Karpas-422 (cell line): ENCODE measurements around the gene PLK5. TPM values are rescaled to one million over a fixed set of nuclear protein-coding genes. Genes with fewer than 3 reads are reported as not detected.

Source experiments
- DNase-seq: peaks from one replicate; pipeline ENCODE4 v3.0.0-alpha.2; 2015
- H2AFZ ChIP-seq: fragments of 200-600 bp; sonication (generic); 2 replicates; pipeline ENCODE4 v1.6.1; 2014; ENCODE audit warnings: antibody characterized with exemption, low read length, mixed read lengths
- H3K27ac ChIP-seq: fragments of 200-600 bp; sonication (generic); 2 replicates; pipeline ENCODE4 v1.5.1; 2014; ENCODE audit warnings: mild to moderate bottlenecking, low read length, moderate library complexity
- H3K27me3 ChIP-seq: fragments of 200-600 bp; sonication (generic); 2 replicates; pipeline ENCODE4 v1.6.1; 2014; ENCODE audit warnings: low read length, mixed read lengths
- H3K36me3 ChIP-seq: fragments of 200-600 bp; sonication (generic); 2 replicates; pipeline ENCODE4 v1.6.1; 2014; ENCODE audit warnings: low read length, mixed read lengths; ENCODE audit not compliant: insufficient read depth
- H3K4me1 ChIP-seq: fragments of 200-600 bp; sonication (generic); 2 replicates; pipeline ENCODE4 v1.6.1; 2014; ENCODE audit warnings: mild to moderate bottlenecking, low read length, mixed read lengths
- H3K4me2 ChIP-seq: fragments of 200-600 bp; sonication (generic); 2 replicates; pipeline ENCODE4 v1.6.1; 2014; ENCODE audit warnings: low read length, low read depth, mild to moderate bottlenecking; ENCODE audit not compliant: poor library complexity, severe bottlenecking
- H3K4me3 ChIP-seq: fragments of 200-600 bp; sonication (generic); 2 replicates; pipeline ENCODE4 v1.5.1; 2014; ENCODE audit warnings: mild to moderate bottlenecking, antibody characterized with exemption, low read length, mixed read lengths
- H3K79me2 ChIP-seq: fragments of 200-600 bp; sonication (generic); 2 replicates; pipeline ENCODE4 v1.6.1; 2014; ENCODE audit warnings: mild to moderate bottlenecking, low read length, mixed read lengths
- H3K9ac ChIP-seq: fragments of 200-600 bp; sonication (generic); 2 replicates; pipeline ENCODE4 v1.6.0; 2014; ENCODE audit warnings: low read length
- H3K9me2 ChIP-seq: fragments of 200-600 bp; sonication (generic), shearing (Covaris generic); replicated peaks from 2 replicates; pipeline ENCODE4 v1.6.0; 2014; ENCODE audit warnings: mild to moderate bottlenecking, low read length, moderate library complexity; ENCODE audit not compliant: insufficient read depth
- H3K9me3 ChIP-seq: fragments of 300-700, 200-600 bp; sonication (generic); 2 replicates; pipeline ENCODE4 v1.6.1; 2014; ENCODE audit warnings: low read length, mixed read lengths
- H4K20me1 ChIP-seq: fragments of 200-600 bp; sonication (generic); 2 replicates; pipeline ENCODE4 v1.6.1; 2014; ENCODE audit warnings: mild to moderate bottlenecking, antibody characterized with exemption, low read length, low read depth; ENCODE audit not compliant: insufficient read depth
- total RNA-seq: library from RNA; depleted of rRNA; stranded (reverse); fragments of >200 nt; shearing (Covaris generic); gene quantifications from 2 replicates; pipeline ENCODE4 v1.2.3, GENCODE V29; 2014; ENCODE audit warnings: low replicate concordance

PLK5 gene
- total RNA-seq, 1 experiment from 2014 or later: not detected

- H3K4me2 ChIP-seq: no peak overlapping the region
- no peaks in the 10 kb centered on the region for H3K4me1 ChIP-seq
- H3K9me3 ChIP-seq: no peaks in the 10 kb centered on the region
- no peak overlapping the region for H3K4me3 ChIP-seq
- no peaks in the 10 kb centered on the region for H3K27me3 ChIP-seq
- no peak overlapping the region for H2AFZ ChIP-seq
- 0 out of 2 replicates have a peak, but pooled peaks cover 2% of the 10 kb centered on the region for H3K79me2 ChIP-seq
- H3K9me2 ChIP-seq: no peaks in the 10 kb centered on the region
- no peak overlapping the region for H3K27ac ChIP-seq
- no peaks in the 10 kb centered on the region for H3K36me3 ChIP-seq
- H3K9ac ChIP-seq: no peak overlapping the region
- no peak for DNase-seq
- H4K20me1 ChIP-seq: 0 out of 2 replicates have a peak, but pooled peaks cover 4% of the 10 kb centered on the region
Observed at GRCh38 chr19:1560286-1560882, 36.5 kb downstream of the PLK5 start.

DNA sequence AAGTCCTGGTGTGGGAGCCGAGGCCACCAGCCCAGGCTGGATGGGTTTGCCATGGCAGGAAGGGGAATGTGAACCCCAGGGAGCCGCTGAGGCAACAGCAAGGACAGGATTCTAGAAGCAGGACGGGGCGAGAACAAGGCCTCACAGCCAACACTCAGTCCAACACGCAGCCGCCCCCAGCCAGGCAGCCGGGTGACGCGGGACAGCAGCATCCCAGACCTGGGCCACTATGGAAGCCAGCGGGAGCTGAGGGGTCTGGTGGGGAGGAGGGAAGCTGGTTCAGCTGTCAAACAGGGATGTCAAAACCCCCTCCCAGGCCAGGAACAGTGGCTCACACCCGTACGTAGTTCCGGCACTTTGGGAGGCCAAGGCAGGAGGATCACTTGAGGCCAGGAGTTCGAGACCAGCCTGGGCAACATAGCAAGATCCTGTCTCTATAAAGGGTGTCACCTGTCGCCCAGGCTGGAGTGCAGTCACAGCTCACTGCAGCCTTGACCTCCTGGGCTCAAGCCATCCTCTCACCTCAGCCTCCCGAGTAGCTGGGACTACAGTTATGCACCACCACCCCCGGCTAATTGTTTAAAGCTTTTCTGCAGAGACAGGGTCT, 37.5 kb downstream of the PLK5 start:
- no peaks in the 10 kb centered on the region for H3K4me1 ChIP-seq
- H3K4me2 ChIP-seq: no peak overlapping the region
- H3K27me3 ChIP-seq: no peaks in the 10 kb centered on the region
- H3K9me2 ChIP-seq: no peaks in the 10 kb centered on the region
- H2AFZ ChIP-seq: no peak overlapping the region
- peaks cover 10% of the 10 kb centered on the region; the same call in 1 of the 2 replicates for H3K79me2 ChIP-seq
- DNase-seq: no peak
- H3K9ac ChIP-seq: no peak overlapping the region
- no peaks in the 10 kb centered on the region for H3K9me3 ChIP-seq
- H3K27ac ChIP-seq: no peak overlapping the region
- 0 out of 2 replicates have a peak, but pooled peaks cover 4% of the 10 kb centered on the region for H4K20me1 ChIP-seq
- no peaks in the 10 kb centered on the region for H3K36me3 ChIP-seq
- no peak overlapping the region for H3K4me3 ChIP-seq

GRCh38 chr19:1563251-1563650, 39.4 kb downstream of the PLK5 start:
- H2AFZ ChIP-seq: no peak overlapping the region
- H3K9me3 ChIP-seq: no peaks in the 10 kb centered on the region
- no peak overlapping the region for H3K27ac ChIP-seq
- H4K20me1 ChIP-seq: 0 out of 2 replicates have a peak, but pooled peaks cover 4% of the 10 kb centered on the region
- no peak for DNase-seq
- H3K9me2 ChIP-seq: no peaks in the 10 kb centered on the region
- H3K9ac ChIP-seq: no peak overlapping the region
- no peaks in the 10 kb centered on the region for H3K36me3 ChIP-seq
- no peak overlapping the region for H3K4me3 ChIP-seq
- H3K4me2 ChIP-seq: no peak overlapping the region
- H3K4me1 ChIP-seq: no peaks in the 10 kb centered on the region
- H3K79me2 ChIP-seq: peaks cover 10% of the 10 kb centered on the region
- no peaks in the 10 kb centered on the region for H3K27me3 ChIP-seq

DNA sequence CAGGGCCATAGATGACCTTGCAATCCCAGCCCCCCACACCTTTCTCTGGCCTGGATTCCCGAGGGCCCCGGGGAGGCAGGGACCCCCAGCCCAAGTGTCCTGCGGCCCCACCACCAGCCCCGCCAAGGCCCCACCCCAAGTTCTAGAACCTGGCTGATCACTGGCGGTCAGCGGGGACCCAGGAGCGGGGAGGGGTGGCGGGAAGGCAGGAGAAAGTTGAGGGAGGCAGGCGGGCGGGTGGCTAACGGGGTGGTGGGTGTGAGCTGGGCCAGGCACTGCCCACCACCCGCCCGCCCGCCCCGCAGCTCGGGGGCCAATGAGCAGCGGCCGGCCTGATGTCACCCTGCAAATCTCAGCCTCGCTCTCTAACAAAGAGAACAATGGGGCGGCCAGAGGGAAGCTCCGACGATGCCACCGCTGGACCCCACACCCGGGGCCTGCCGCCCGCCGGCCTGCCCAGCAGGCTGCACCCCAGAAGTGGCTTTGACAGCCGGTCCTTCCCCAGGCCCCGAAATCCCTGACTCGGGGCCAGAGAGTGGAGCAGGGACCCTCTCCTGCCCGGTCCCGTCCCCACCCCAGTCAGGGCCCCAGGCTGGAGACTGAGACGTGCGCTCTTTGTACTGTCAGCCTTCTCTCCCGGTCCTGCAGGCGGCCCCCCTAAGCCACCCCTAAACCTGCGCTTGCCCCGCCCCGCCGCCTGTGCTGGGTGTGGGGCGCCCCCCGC, 42.7 kb downstream of the PLK5 start:
- Histone ChIP-seq H3K4me1 (peaks cover 3% of the 10 kb centered on the region), H3K9me3 (no peaks in the 10 kb centered on the region), H3K4me3 (no peak overlapping the region), H3K27ac (no peak overlapping the region), H3K36me3 (no peaks in the 10 kb centered on the region), H2AFZ (no peak overlapping the region), H4K20me1 (0 out of 2 replicates have a peak, but pooled peaks cover 4% of the 10 kb centered on the region), H3K9me2 (no peaks in the 10 kb centered on the region), H3K4me2 (no peak overlapping the region), H3K9ac (no peak overlapping the region), H3K79me2 (peaks cover 8% of the 10 kb centered on the region), H3K27me3 (no peaks in the 10 kb centered on the region)
- DNase-seq: no peak

- H3K27me3 ChIP-seq: no peaks in the 10 kb centered on the region
- no peak overlapping the region for H3K4me2 ChIP-seq
- peaks cover 8% of the 10 kb centered on the region for H3K79me2 ChIP-seq
- DNase-seq: no peak
- H3K9me2 ChIP-seq: no peaks in the 10 kb centered on the region
- no peak overlapping the region for H3K9ac ChIP-seq
- H2AFZ ChIP-seq: no peak overlapping the region
- 0 out of 2 replicates have a peak, but pooled peaks cover 4% of the 10 kb centered on the region for H4K20me1 ChIP-seq
- H3K4me3 ChIP-seq: no peak overlapping the region
- no peaks in the 10 kb centered on the region for H3K36me3 ChIP-seq
- no peaks in the 10 kb centered on the region for H3K9me3 ChIP-seq
- peaks cover 3% of the 10 kb centered on the region for H3K4me1 ChIP-seq
- H3K27ac ChIP-seq: no peak overlapping the region
Observed at GRCh38 chr19:1567116-1567847, 43.4 kb downstream of the PLK5 start.

- H3K79me2 ChIP-seq: peaks cover 8% of the 10 kb centered on the region
- no peak for DNase-seq
- peaks cover 3% of the 10 kb centered on the region for H3K4me1 ChIP-seq
- H3K9ac ChIP-seq: no peak overlapping the region
- H3K9me3 ChIP-seq: no peaks in the 10 kb centered on the region
- H3K4me2 ChIP-seq: no peak overlapping the region
- H2AFZ ChIP-seq: no peak overlapping the region
- H3K4me3 ChIP-seq: no peak overlapping the region
- H3K27ac ChIP-seq: no peak overlapping the region
- H3K27me3 ChIP-seq: no peaks in the 10 kb centered on the region
- H3K36me3 ChIP-seq: no peaks in the 10 kb centered on the region
- no peaks in the 10 kb centered on the region for H3K9me2 ChIP-seq
- H4K20me1 ChIP-seq: 0 out of 2 replicates have a peak, but pooled peaks cover 4% of the 10 kb centered on the region
Observed at GRCh38 chr19:1567848-1568227, 44.0 kb downstream of the PLK5 start.

DNA sequence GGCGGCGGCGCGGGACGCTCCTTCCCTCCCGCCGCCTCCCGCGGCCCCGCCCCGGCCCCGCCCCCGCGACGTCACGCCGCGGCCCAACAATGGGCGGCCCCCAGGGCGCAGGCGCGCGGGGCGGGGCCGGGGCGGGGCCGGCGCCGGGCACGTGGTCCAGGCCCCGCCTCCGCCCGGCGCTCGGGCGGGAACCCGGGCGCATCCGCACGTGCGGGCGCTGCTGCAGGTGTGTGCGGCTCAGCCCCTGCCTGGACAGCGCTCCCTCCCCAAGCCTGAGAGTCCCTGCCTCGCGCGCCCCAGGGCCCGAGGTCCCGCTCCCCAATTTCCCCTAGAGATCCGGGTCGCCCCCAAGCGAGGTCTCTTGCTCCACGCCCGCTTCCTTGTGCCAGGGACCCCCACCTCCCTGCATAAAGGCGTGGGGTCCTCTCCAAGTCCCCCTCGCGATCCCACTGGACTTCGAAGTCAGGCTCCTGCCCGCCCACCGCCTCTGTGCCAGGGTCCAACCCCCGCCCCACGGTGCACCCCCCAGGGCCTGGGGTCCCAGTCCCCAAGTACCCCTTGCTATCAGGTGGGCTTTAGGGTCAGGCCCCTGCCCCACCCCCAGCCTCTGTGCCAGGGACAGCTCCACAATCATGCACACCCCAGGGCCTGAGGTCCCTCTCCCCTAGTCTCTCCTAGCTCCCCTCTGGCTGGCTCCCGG, 44.6 kb downstream of the PLK5 start, which contains the start of gene MEX3D:
MEX3D (minus strand) TSS at position 6 of the 700 bp plus-strand sequence. CDS start 267 bp downstream, outside the sequence.
- Histone ChIP-seq H2AFZ (no peak within 1 kb of the TSS), H3K4me3 (no peak within 1 kb of the TSS), H3K4me2 (no peak within 1 kb of the TSS), H3K9ac (no peak within 1 kb of the TSS), H3K9me3 (no peaks in the 10 kb centered on the region), H3K27me3 (no peaks in the 10 kb centered on the region), H3K9me2 (no peaks in the 10 kb centered on the region), H3K27ac (no peak within 1 kb of the TSS), H3K36me3 (no peaks in the 10 kb centered on the region), H3K4me1 (peaks cover 3% of the 10 kb centered on the region), H3K79me2 (peaks cover 8% of the 10 kb centered on the region), H4K20me1 (no peaks in the 10 kb centered on the region)
- DNase-seq: peak; percentile 95
